PC-3 (cell line): Measurements from ENCODE around the gene ADD3. TPM values are rescaled to one million over a fixed set of nuclear protein-coding genes. Genes with fewer than 3 reads are reported as not detected.

Source experiments
- ATAC-seq: fragments of 200-7000 bp; cut with Tn5 transposase; 2 replicates; pipeline ENCODE4 v1.9.1; 2020; ENCODE audit warnings: mild to moderate bottlenecking, moderate library complexity
- BruUV-seq: library from RNA; stranded (reverse); fragments of 400-500 nt; replicated peaks from 2 replicates; lab custom pipeline; 2021; lab: Mats Ljungman, UMichigan
- CTCF ChIA-PET: fragments of 300-600 bp; sonication (Branson Sonifier 250); formaldehyde crosslinking; loops from one replicate; lab custom pipeline; 2022; ENCODE audit warnings: antibody characterized with exemption; lab: Charles Lee
- POLR2A ChIA-PET: fragments of 300-600 bp; sonication (Branson Sonifier 250); formaldehyde crosslinking; loops from one replicate; lab custom pipeline; 2022; ENCODE audit warnings: antibody characterized with exemption; ENCODE audit not compliant: unreplicated experiment; lab: Charles Lee
- DNase-seq: peaks from one replicate; pipeline ENCODE4 v3.0.0-alpha.2; 2015
- H2AFZ ChIP-seq: fragments of 300-600 bp; sonication (generic); 2 replicates; pipeline ENCODE4 v1.6.0; 2016; ENCODE audit warnings: antibody characterized with exemption, low read length
- H3F3A ChIP-seq: fragments of 300-600 bp; sonication (generic); one replicate; pipeline ENCODE4 v1.6.0; 2017; ENCODE audit warnings: antibody characterized with exemption, low read length, control low read depth, mild to moderate bottlenecking; ENCODE audit not compliant: unreplicated experiment
- H3K27ac ChIP-seq: fragments of 300-600 bp; sonication (generic); 2 replicates; pipeline ENCODE4 v1.5.1; 2016; ENCODE audit warnings: mild to moderate bottlenecking, low read length
- H3K27me3 ChIP-seq: fragments of 300-600 bp; sonication (generic); 2 replicates; pipeline ENCODE4 v1.6.1; 2016; ENCODE audit warnings: low read length, mixed read lengths
- H3K36me3 ChIP-seq: fragments of 300-600 bp; sonication (generic); 2 replicates; pipeline ENCODE4 v1.6.1; 2016; ENCODE audit warnings: low read depth, mixed run types, low read length, mixed read lengths
- H3K4me1 ChIP-seq: fragments of 300-600 bp; sonication (generic); 2 replicates; pipeline ENCODE4 v1.5.1; 2016; ENCODE audit warnings: low read length; ENCODE audit not compliant: insufficient read depth
- H3K4me2 ChIP-seq: fragments of 300-600 bp; sonication (generic); 2 replicates; pipeline ENCODE4 v1.6.0; 2016; ENCODE audit warnings: low read length
- H3K4me3 ChIP-seq: fragments of 300-600 bp; sonication (generic); 2 replicates; pipeline ENCODE4 v1.5.1; 2016; ENCODE audit warnings: mild to moderate bottlenecking, low read length, mixed read lengths
- H3K79me2 ChIP-seq: fragments of 300-600 bp; sonication (generic); 2 replicates; pipeline ENCODE4 v1.6.1; 2017; ENCODE audit warnings: low read length, mixed read lengths
- H3K9ac ChIP-seq: fragments of 300-600 bp; sonication (generic); 2 replicates; pipeline ENCODE4 v1.6.0; 2016; ENCODE audit warnings: mild to moderate bottlenecking, low read length
- H3K9me2 ChIP-seq: fragments of 300-600 bp; sonication (generic); replicated peaks from 2 replicates; pipeline ENCODE4 v1.6.1; 2016; ENCODE audit warnings: mixed run types, low read length, mixed read lengths
- H3K9me3 ChIP-seq: fragments of 300-600 bp; sonication (generic); 2 replicates; pipeline ENCODE4 v1.6.1; 2016; ENCODE audit warnings: low read length, mixed read lengths
- H4K20me1 ChIP-seq: fragments of 300-600 bp; sonication (generic); 2 replicates; pipeline ENCODE4 v1.6.1; 2016; ENCODE audit warnings: low read length, mixed read lengths
- EZH2 ChIP-seq: fragments of 300-600 bp; sonication (generic); IDR thresholded peaks from one replicate; pipeline ENCODE4 v1.6.1; 2017; ENCODE audit warnings: antibody characterized with exemption, mild to moderate bottlenecking, low read length; ENCODE audit not compliant: unreplicated experiment
- EZH2phosphoT487 ChIP-seq: fragments of 300-600 bp; sonication (generic); IDR thresholded peaks from 2 replicates; pipeline ENCODE4 v1.6.1; 2018; ENCODE audit warnings: mild to moderate bottlenecking, antibody characterized with exemption, low read length, borderline replicate concordance
- intact Hi-C: fragments of 100-400 bp; cut with micrococcal nuclease; formaldehyde crosslinking; loops from 2 replicates; pipeline ENCODE4 v1.9.0; 2023
- total RNA-seq: library from RNA; depleted of rRNA; stranded (reverse); fragments of >200 nt; gene quantifications from 2 replicates; pipeline ENCODE4 v1.2.3, GENCODE V29; 2014
- TF ChIP-seq, protein P1 (sequence below): fragments of 300-600 bp; sonication (generic); conservative IDR thresholded peaks from 2 replicates; pipeline ENCODE4 v1.5.1; 2017; ENCODE audit warnings: antibody characterized with exemption, low read depth, mild to moderate bottlenecking, low read length

Gene ADD3
- total RNA-seq, 1 experiment from 2014 or later, result 25.7 TPM

- POLR2A ChIA-PET, result interaction anchor here (0.8 kb wide), 1 partner anchor 291 kb away, joined by 6 read pairs; no protein-coding TSS in a partner anchor
- DNase-seq (no peak), ATAC-seq (no peak)
- CTCF ChIA-PET, result no interaction called here
- H3K9ac ChIP-seq, result no peak overlapping the region
- H3K9me3 ChIP-seq, result no peaks in the 10 kb centered on the region
- H3F3A ChIP-seq, result no peaks in the 10 kb centered on the region
- no peaks in the 10 kb centered on the region for H4K20me1 ChIP-seq
- H2AFZ ChIP-seq, result no peak overlapping the region
- peaks cover 29% of the 10 kb centered on the region for H3K79me2 ChIP-seq
- peaks cover 32% of the 10 kb centered on the region for H3K4me1 ChIP-seq
- no peak overlapping the region for H3K4me3 ChIP-seq
- no peaks in the 10 kb centered on the region for H3K27me3 ChIP-seq
- no peak for TF ChIP-seq EZH2
- TF ChIP-seq, protein P1, sequence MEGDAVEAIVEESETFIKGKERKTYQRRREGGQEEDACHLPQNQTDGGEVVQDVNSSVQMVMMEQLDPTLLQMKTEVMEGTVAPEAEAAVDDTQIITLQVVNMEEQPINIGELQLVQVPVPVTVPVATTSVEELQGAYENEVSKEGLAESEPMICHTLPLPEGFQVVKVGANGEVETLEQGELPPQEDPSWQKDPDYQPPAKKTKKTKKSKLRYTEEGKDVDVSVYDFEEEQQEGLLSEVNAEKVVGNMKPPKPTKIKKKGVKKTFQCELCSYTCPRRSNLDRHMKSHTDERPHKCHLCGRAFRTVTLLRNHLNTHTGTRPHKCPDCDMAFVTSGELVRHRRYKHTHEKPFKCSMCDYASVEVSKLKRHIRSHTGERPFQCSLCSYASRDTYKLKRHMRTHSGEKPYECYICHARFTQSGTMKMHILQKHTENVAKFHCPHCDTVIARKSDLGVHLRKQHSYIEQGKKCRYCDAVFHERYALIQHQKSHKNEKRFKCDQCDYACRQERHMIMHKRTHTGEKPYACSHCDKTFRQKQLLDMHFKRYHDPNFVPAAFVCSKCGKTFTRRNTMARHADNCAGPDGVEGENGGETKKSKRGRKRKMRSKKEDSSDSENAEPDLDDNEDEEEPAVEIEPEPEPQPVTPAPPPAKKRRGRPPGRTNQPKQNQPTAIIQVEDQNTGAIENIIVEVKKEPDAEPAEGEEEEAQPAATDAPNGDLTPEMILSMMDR, result no peak
- TF ChIP-seq EZH2phosphoT487, result no peak
- H3K4me2 ChIP-seq, result no peak overlapping the region
- BruUV-seq, result no TSS peak
- H3K9me2 ChIP-seq, result no peaks in the 10 kb centered on the region
- intact Hi-C loops, result loop anchor here (5.0 kb wide), 1 partner anchor 39 kb away; no protein-coding TSS in a partner anchor
- H3K36me3 ChIP-seq, result no peaks in the 10 kb centered on the region
- no peak overlapping the region for H3K27ac ChIP-seq
Observed at GRCh38 chr10:110006358-110007160, 1.2 kb upstream of the ADD3 start.

DNA sequence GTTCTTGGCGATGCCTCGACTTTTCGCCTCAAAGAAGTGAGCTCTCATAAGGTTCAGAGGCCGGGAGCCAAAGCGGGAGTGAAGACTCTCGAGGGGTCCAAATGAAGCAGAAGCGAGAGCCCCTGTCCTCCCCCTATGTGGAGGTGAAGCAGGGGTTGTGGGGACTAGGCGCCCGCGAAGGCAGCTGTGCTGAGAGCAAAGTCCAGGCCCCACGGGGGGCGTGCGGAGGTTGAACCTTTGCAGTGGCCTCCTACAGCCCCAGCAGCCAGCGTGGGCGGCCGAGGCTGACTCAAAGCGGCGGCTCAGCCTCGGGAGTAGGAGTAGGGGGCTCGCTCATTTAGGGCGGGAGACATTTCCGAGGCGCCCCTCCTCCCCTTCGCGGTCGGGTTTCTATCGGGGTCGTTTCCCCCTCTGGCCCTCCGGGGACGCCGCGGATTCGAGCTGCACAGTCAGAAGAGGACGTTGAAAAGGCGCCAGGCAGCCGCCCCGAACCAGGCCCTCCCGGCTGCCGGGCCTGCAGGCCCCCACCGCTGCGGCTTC, 553 bp upstream of the ADD3 start:
- intact Hi-C loops, result loop anchor here (5.0 kb wide), 1 partner anchor 40 kb away; no protein-coding TSS in a partner anchor
- 0 out of 2 replicates have a peak overlapping the region, but pooled peaks have one; percentile 22 for H3K4me2 ChIP-seq
- no peak overlapping the region for H3K9ac ChIP-seq
- H3K4me1 ChIP-seq, result peaks cover 38% of the 10 kb centered on the region
- H3K27me3 ChIP-seq, result no peaks in the 10 kb centered on the region
- H3K27ac ChIP-seq, result no peak overlapping the region
- peak overlapping the region; percentile 92; the same call in 1 of the 2 replicates for H3K4me3 ChIP-seq
- no peaks in the 10 kb centered on the region for H3F3A ChIP-seq
- no peak for ATAC-seq
- H4K20me1 ChIP-seq, result no peaks in the 10 kb centered on the region
- H3K9me3 ChIP-seq, result no peaks in the 10 kb centered on the region
- CTCF ChIA-PET, result no interaction called here
- POLR2A ChIA-PET, result interaction anchor here (0.6 kb wide), 1 partner anchor 20 kb away, joined by 5 read pairs; no protein-coding TSS in a partner anchor
- no peak for TF ChIP-seq EZH2
- TF ChIP-seq, protein P1, result no peak
- H3K36me3 ChIP-seq, result no peaks in the 10 kb centered on the region
- no peaks in the 10 kb centered on the region for H3K9me2 ChIP-seq
- no peak for DNase-seq
- no peak overlapping the region for H2AFZ ChIP-seq
- BruUV-seq, result no TSS peak
- H3K79me2 ChIP-seq, result peaks cover 36% of the 10 kb centered on the region
